K562 (cell line): Measurements from ENCODE around the gene RNF166. TPM values are rescaled to one million over a fixed set of nuclear protein-coding genes. Genes with fewer than 3 reads are reported as not detected.

ENCODE experiments used
- CAMTA2 ChIP-seq: fragments of 250-450 bp; sonication (Bioruptor Pico); conservative IDR thresholded peaks from 2 replicates; pipeline ENCODE4 v1.5.1; 2022
- CREM ChIP-seq: IDR thresholded peaks from 2 replicates; pipeline ENCODE4 v1.6.1; 2014; ENCODE audit warnings: antibody characterized with exemption, low read depth
- CTBP1 ChIP-seq: fragments of 450-650 bp; IDR thresholded peaks from 2 replicates; pipeline ENCODE4 v1.6.1; 2016; ENCODE audit warnings: borderline replicate concordance
- EGR1 ChIP-seq: fragments of 450-650 bp; conservative IDR thresholded peaks from 2 replicates; pipeline ENCODE4 v1.6.1; 2017; ENCODE audit warnings: mild to moderate bottlenecking
- ETS1 ChIP-seq: conservative IDR thresholded peaks from 2 replicates; pipeline ENCODE4 v1.6.1; 2011; ENCODE audit warnings: low read depth, mild to moderate bottlenecking, low read length; ENCODE audit not compliant: control insufficient read depth
- GTF2E2 ChIP-seq: fragments of 200-800 bp; sonication (Bioruptor generic); IDR thresholded peaks from 2 replicates; pipeline ENCODE4 v1.6.1; 2016; ENCODE audit warnings: missing genetic modification characterization, missing compliant biosample characterization
- HDAC3 ChIP-seq: fragments of 450-650 bp; IDR thresholded peaks from 2 replicates; pipeline ENCODE4 v1.6.1; 2018; ENCODE audit warnings: borderline replicate concordance, mild to moderate bottlenecking, moderate library complexity; ENCODE audit not compliant: partially characterized antibody
- HDAC8 ChIP-seq: fragments of 450-650 bp; IDR thresholded peaks from 2 replicates; pipeline ENCODE4 v1.6.1; 2016; ENCODE audit warnings: mild to moderate bottlenecking, missing genetic modification characterization, moderate library complexity, missing compliant biosample characterization
- IFI16 ChIP-seq: fragments of 250-450 bp; sonication (Bioruptor Pico); IDR thresholded peaks from 2 replicates; pipeline ENCODE4 v2.1.2; 2022; ENCODE audit warnings: mild to moderate bottlenecking, inconsistent platforms
- IRF2 ChIP-seq: sonication (generic); formaldehyde crosslinking; IDR thresholded peaks from 2 replicates; pipeline ENCODE4 v1.8.1; 2022; ENCODE audit warnings: mild to moderate bottlenecking, missing genetic modification reagents
- KLF1 ChIP-seq: fragments of 450-650 bp; IDR thresholded peaks from 2 replicates; pipeline ENCODE4 v1.6.1; 2016; ENCODE audit warnings: missing genetic modification characterization, missing compliant biosample characterization
- MAZ ChIP-seq, 2 experiments: fragments of 450-650 bp in 1 of 2; sonication (generic) in 1 of 2; formaldehyde crosslinking; IDR thresholded peaks in 1 of 2; conservative IDR thresholded peaks in 1 of 2; 2 replicates each; pipeline versions ENCODE4 v1.4.0 to v1.5.0; 2020; ENCODE audit warnings: mild to moderate bottlenecking in 1 of 2, missing genetic modification reagents in 1 of 2
- MXI1 ChIP-seq: IDR thresholded peaks from 2 replicates; pipeline ENCODE4 v1.6.1; 2011; ENCODE audit warnings: low read depth, mild to moderate bottlenecking, improper control_type of control experiment, low read length
- MYBL2 ChIP-seq, 2 experiments: fragments of 450-650 bp in 1 of 2; sonication (generic) in 1 of 2; formaldehyde crosslinking in 1 of 2; IDR thresholded peaks; 2 replicates each; pipeline versions ENCODE4 v1.6.1 to v1.8.1; 2017 to 2022; ENCODE audit warnings: borderline replicate concordance in 1 of 2, inconsistent platforms in 1 of 2, low read depth in 1 of 2, mild to moderate bottlenecking in 1 of 2, missing genetic modification reagents in 1 of 2, moderate library complexity in 1 of 2
- NFXL1 ChIP-seq: fragments of 450-650 bp; formaldehyde crosslinking; IDR thresholded peaks from 2 replicates; pipeline ENCODE4 v1.4.0; 2021; ENCODE audit warnings: mild to moderate bottlenecking
- NR0B1 ChIP-seq: fragments of 450-650 bp; IDR thresholded peaks from one replicate; pipeline ENCODE4 v1.6.1; 2018; ENCODE audit warnings: mild to moderate bottlenecking, moderate library complexity; ENCODE audit not compliant: partially characterized antibody
- PHF21A ChIP-seq: fragments of 450-650 bp; IDR thresholded peaks from 2 replicates; pipeline ENCODE4 v1.6.1; 2017; ENCODE audit warnings: low read depth, borderline replicate concordance
- PHF8 ChIP-seq: fragments of 200-600 bp; sonication (generic); IDR thresholded peaks from 2 replicates; pipeline ENCODE4 v1.6.1; 2012; ENCODE audit warnings: mixed run types, mild to moderate bottlenecking, inconsistent platforms, low read length, moderate library complexity, borderline replicate concordance
- PML ChIP-seq: IDR thresholded peaks from 2 replicates; pipeline ENCODE4 v1.6.1; 2012; ENCODE audit warnings: low read length, inconsistent platforms
- SMARCB1 ChIP-seq: IDR thresholded peaks from 2 replicates; pipeline ENCODE4 v1.6.1; 2011; ENCODE audit warnings: improper control_type of control experiment, low read depth; ENCODE audit not compliant: insufficient read length
- TFAP4 ChIP-seq: sonication (generic); formaldehyde crosslinking; IDR thresholded peaks from 2 replicates; pipeline ENCODE4 v1.8.0; 2022; ENCODE audit warnings: missing genetic modification reagents, mild to moderate bottlenecking, moderate library complexity, borderline replicate concordance
- ZBTB34 ChIP-seq: fragments of 250-450 bp; sonication (Bioruptor Pico); IDR thresholded peaks from 2 replicates; pipeline ENCODE4 v1.8.0; 2021; ENCODE audit warnings: mild to moderate bottlenecking, moderate library complexity
- ZNF766 ChIP-seq: fragments of 200-800 bp; sonication (Bioruptor generic); conservative IDR thresholded peaks from 2 replicates; pipeline ENCODE4 v1.6.1; 2016; ENCODE audit warnings: missing genetic modification characterization, missing compliant biosample characterization
- polyA plus RNA-seq, 8 experiments: library from polyadenylated mRNA; depleted of rRNA in 4 of 8; stranded (reverse) in 5 of 8; unstranded in 3 of 8; fragments of >200 nt; fragmentation: Nextera tagmentation in 2 of 8; fragmentation: Illumina TruSeq in 1 of 8; extraction: Ambion mirVana in 2 of 8; extraction: Trizol in 1 of 8; gene quantifications; 2 replicates each; pipeline versions ENCODE4 v1.2.1 to v1.2.3, GENCODE V29; 2011 to 2014; ENCODE audit warnings: inconsistent platforms in 1 of 8, missing spikeins in 1 of 8
- total RNA-seq, 7 experiments: library from RNA; depleted of rRNA in 6 of 7; stranded (reverse); fragments of >200 nt in 6 of 7; fragmentation: Illumina TruSeq in 2 of 7; extraction: Trizol in 2 of 7; gene quantifications; 2 replicates each; pipeline versions ENCODE4 v1.2.1 to v1.2.3, GENCODE V29; 2011 to 2021; ENCODE audit warnings: low replicate concordance in 1 of 7

The RNF166 gene
- total and polyA plus RNA-seq, 9 of the 15 experiments (the other 6 are each of a cell fraction or from before 2014, with no cell fraction given), result 0.56 to 60.3 (median 19.5) TPM

GRCh38 chr16:88688013-88688778 is 18.0 kb downstream of the RNF166 start (continued):
- no peak for TF ChIP-seq MYBL2 (IDR thresholded peaks at IDR 0.05; ENCODE audit: low read depth)
- no peak for TF ChIP-seq MYBL2 (CRISPR knock-in tag; IDR thresholded peaks at IDR 0.05; ENCODE audit: borderline replicate concordance)
- TF ChIP-seq CREM, result peak; percentile 89
- TF ChIP-seq CAMTA2 (CRISPR knock-in tag), result no peak
- TF ChIP-seq SMARCB1, result peak; percentile 88
- TF ChIP-seq PHF8, result no peak
- TF ChIP-seq IRF2 (CRISPR knock-in tag), result no peak
- peak; percentile 63 to 77; a peak in 2 of 4 replicates for TF ChIP-seq MAZ (CRISPR knock-in tag; conservative IDR thresholded peaks at IDR 0.05 in 1 of 2, IDR thresholded peaks at IDR 0.05 in 1 of 2)
- TF ChIP-seq PHF21A, result peak; percentile 79
- TF ChIP-seq NR0B1, result no peak
- peak; percentile 92 for TF ChIP-seq TFAP4
- TF ChIP-seq CTBP1, result peak; percentile 100
- peak; percentile 86 for TF ChIP-seq PML
- peak; percentile 40 for TF ChIP-seq MXI1
- TF ChIP-seq ETS1, result 0 out of 2 replicates have a peak, but pooled peaks have one; percentile 29
- TF ChIP-seq NFXL1 (CRISPR knock-in tag), result no peak
- TF ChIP-seq HDAC8 (tag), result no peak
- TF ChIP-seq GTF2E2 (tag), result no peak
- no peak for TF ChIP-seq ZBTB34 (CRISPR knock-in tag)
- no peak for TF ChIP-seq IFI16 (CRISPR knock-in tag)
- peak; percentile 100 for TF ChIP-seq EGR1
- peak; percentile 91 for TF ChIP-seq KLF1 (tag)
- TF ChIP-seq HDAC3, result peak; percentile 92
- peak; percentile 60; the same call in 1 of the 2 replicates for TF ChIP-seq ZNF766 (CRISPR knock-in tag)
